Measurements from ENCODE around the gene SLC6A13.

The SLC6A13 gene

GRCh38 chr12:230925-231671 is 31.5 kb downstream of the SLC6A13 start:
- TF ChIP-seq POU6F1 (CRISPR knock-in tag; IDR thresholded peaks at IDR 0.05; ENCODE audit: borderline replicate concordance, low read depth), result no peak
- TF ChIP-seq ARNTL (CRISPR knock-in tag; IDR thresholded peaks at IDR 0.05; ENCODE audit: borderline replicate concordance, low read depth), result no peak
- TF ChIP-seq SNAI2 (CRISPR knock-in tag; IDR thresholded peaks at IDR 0.05), result no peak
- no peak for TF ChIP-seq CSDC2 (CRISPR knock-in tag; IDR thresholded peaks at IDR 0.05)
- TF ChIP-seq ZNF8 (CRISPR knock-in tag; IDR thresholded peaks at IDR 0.05), result no peak
- TF ChIP-seq BACH2 (CRISPR knock-in tag; IDR thresholded peaks at IDR 0.05; ENCODE audit: borderline replicate concordance), result no peak
- TF ChIP-seq ZC3H10 (CRISPR knock-in tag; IDR thresholded peaks at IDR 0.05), result no peak
- TF ChIP-seq ZNF70 (CRISPR knock-in tag; IDR thresholded peaks at IDR 0.05), result no peak
- TF ChIP-seq ZNF565 (CRISPR knock-in tag; conservative IDR thresholded peaks at IDR 0.05; ENCODE audit: low read depth), result no peak
- TF ChIP-seq OSR1 (CRISPR knock-in tag; IDR thresholded peaks at IDR 0.05), result no peak
- no peak for ATAC-seq

- TF ChIP-seq ZNF565 (CRISPR knock-in tag; conservative IDR thresholded peaks at IDR 0.05; ENCODE audit: low read depth), result no peak
- no peak for TF ChIP-seq CSRNP3 (CRISPR knock-in tag; IDR thresholded peaks at IDR 0.05)
- no peak for ATAC-seq
These were observed 33.0 kb downstream of the SLC6A13 start for GRCh38 chr12:229441-230191.

- ATAC-seq, result no peak
- TF ChIP-seq CSRNP3 (CRISPR knock-in tag; IDR thresholded peaks at IDR 0.05) (no peak), PPARA (CRISPR knock-in tag; IDR thresholded peaks at IDR 0.05; ENCODE audit: borderline replicate concordance) (no peak), TOX (CRISPR knock-in tag; IDR thresholded peaks at IDR 0.05; ENCODE audit: borderline replicate concordance) (no peak), POU6F1 (CRISPR knock-in tag; IDR thresholded peaks at IDR 0.05; ENCODE audit: borderline replicate concordance, low read depth) (no peak), TCF4 (CRISPR knock-in tag; IDR thresholded peaks at IDR 0.05; ENCODE audit: borderline replicate concordance) (no peak), CREB5 (CRISPR knock-in tag; IDR thresholded peaks at IDR 0.05; ENCODE audit: low read depth) (no peak), BACH2 (CRISPR knock-in tag; IDR thresholded peaks at IDR 0.05; ENCODE audit: borderline replicate concordance) (no peak), SNAI2 (CRISPR knock-in tag; IDR thresholded peaks at IDR 0.05) (no peak), TSHZ2 (CRISPR knock-in tag; IDR thresholded peaks at IDR 0.05) (no peak), CSDC2 (CRISPR knock-in tag; IDR thresholded peaks at IDR 0.05) (no peak), ZNF8 (CRISPR knock-in tag; IDR thresholded peaks at IDR 0.05) (no peak), ZNF565 (CRISPR knock-in tag; conservative IDR thresholded peaks at IDR 0.05; ENCODE audit: low read depth) (no peak), ARNTL (CRISPR knock-in tag; IDR thresholded peaks at IDR 0.05; ENCODE audit: borderline replicate concordance, low read depth) (no peak), ZFP3 (CRISPR knock-in tag; IDR thresholded peaks at IDR 0.05) (no peak), PATZ1 (CRISPR knock-in tag; IDR thresholded peaks at IDR 0.05; ENCODE audit: borderline replicate concordance) (no peak), GLIS3 (CRISPR knock-in tag; IDR thresholded peaks at IDR 0.05) (no peak)
These were observed 33.8 kb downstream of the SLC6A13 start for GRCh38 chr12:228846-229200.

Measured in SK-N-SH treated with all-trans-retinoic acid at 6 μM for 48 hours (cell line).